Endometrium (tissue), 2 donors: ENCODE results near the gene GPER1.
"Not testable (repeated sequence)": the region's sequence is repeated elsewhere in the genome, so short reads cannot be mapped to it uniquely, and the experiment has no call there.

Experiments used
- FAIRE-seq: peaks from 2 replicates; lab custom pipeline; 2012; peaks lifted over from hg19 to GRCh38; lab: Jason Lieb, UNC
- donor health status: control.
- donor health status: control.

The GPER1 gene

DNA sequence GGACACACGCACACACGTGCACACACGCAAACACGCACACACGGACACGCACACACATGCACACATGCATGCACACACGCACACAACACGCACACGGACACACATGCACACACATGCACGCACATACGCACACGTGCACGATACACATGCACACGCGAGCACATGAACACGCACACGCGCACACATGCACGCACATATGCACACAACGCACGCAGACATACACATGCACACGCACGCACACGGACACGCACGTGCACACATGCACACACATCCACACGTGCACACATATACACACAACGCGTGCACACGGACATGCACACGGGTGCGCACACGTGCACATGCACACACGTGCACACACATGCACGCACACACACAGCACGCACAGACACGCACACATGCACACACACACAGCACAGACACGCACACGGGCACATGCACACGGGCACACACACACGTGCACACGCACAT is 17.3 kb upstream of the GPER1 start:
- FAIRE-seq, result no peak

DNA sequence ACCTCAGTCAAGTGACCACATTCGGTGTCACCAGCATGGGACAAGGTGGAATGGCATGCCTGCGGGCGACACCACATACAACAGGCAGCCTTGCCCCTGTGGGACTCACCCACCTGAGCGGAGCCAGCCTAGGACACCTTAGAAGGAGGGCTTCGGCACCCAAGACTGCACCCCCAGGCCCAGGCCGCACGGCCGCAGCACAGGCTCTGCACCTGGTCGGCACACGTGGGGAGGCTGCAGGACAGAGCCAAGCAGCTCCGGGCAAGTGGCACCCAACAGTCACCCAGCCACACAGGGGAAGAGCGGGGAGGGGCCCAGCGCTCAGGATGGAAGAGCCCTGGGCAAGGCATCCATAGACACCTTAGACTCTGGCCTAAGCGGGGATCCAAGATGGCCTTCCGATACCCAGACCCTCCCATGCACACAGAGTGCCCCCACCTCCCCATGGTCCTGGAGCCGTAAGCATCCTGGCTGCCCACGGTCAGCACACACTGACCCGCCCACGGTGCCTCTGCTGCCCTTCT is 16.1 kb upstream of the GPER1 start:
- no peak for FAIRE-seq

DNA sequence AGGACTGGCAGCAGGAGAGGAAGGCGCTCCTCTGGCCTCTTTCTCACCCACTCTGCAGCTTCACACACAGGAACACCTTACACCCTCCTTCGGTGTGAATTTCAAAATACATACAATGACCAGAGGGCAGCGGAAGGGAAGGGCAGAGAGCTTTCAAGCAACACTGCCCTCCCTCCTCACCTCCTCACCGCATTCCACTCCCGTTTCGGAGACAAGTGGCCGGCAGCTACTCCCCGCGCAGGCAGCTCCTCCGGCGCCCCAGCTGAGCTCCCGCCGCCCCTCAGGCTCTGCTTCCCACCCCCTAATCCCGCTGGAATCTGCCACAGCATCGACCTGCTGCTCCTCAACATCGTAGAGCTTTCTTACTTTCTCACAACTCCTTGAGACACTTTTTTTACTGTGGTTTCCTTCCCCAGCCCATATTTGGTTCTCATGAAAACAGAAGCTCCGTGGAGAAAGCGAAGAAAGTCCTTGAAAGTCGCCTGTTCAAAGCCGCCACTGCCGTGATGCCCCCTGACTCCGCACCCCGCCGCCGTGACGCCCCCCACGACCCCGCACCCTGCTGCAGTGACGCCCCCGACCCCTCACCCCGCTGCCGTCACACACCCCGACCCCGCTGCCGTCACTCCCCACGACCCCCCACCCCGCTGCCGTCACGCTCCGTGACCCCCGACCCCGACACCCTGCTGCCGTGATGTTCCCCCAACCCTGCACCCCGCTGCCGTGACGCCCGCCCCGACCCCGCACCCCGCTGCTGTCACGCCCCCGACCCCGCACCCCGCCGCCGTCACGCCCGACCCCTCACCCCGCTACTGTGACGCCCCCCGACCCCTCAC is 14.6 kb upstream of the GPER1 start:
- FAIRE-seq, result no peak

DNA sequence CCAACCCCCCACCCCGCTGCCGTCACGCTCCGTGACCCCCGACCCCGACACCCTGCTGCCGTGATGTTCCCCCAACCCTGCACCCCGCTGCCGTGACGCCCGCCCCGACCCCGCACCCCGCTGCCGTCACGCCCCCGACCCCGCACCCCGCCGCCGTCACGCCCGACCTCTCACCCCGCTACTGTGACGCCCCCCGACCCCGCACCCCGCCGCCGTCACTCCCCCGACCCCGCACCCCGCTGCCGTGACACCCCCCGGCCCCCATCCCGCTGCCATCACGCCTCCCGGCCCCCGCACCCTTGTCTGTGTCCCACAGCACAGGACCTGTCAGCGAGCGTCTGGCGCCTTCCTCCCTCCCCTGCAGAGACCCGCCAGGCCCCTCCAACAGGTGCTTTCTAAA is 13.9 kb upstream of the GPER1 start:
- not testable (repeated sequence) for FAIRE-seq

DNA sequence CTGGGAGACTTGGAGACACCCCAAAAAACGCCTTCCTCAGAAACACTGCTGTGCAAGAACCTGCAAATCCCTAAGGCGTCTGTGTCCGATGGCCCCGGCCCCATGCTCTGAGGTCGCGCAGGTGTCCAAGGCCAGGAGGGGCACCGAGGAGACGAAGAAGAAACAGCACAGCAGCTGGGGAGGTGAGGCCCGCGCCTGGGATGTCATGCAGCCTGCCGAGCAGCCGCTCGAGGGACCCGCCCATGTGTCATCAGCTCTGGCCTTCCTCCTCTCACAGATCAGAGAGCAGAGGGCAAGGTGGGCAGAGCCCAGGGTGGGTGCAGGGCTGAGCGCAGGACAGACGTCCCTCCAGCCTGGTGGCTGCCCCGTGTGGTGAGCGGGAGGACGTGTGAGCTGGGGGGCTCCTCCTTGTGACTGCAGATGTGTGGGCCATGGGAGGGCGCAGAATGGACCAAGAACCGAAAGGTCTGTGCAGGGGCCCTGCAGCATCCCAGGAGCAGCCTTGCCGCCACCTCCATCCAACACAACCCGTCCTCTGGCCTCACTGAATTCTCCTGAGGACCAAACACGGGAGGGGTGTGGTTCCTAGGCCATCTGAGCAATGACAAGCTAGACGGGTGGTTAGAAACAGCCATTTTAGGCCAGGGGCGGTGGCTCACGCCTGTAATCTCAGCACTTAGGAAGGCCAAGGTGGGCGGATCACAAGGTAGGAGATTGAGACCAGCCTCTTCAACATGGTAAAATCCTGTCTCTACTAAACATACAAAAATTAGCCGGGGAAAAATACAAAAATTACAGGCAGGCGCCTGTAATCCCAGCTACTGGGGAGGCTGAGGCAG is 13.1 kb upstream of the GPER1 start:
- no peak for FAIRE-seq

DNA sequence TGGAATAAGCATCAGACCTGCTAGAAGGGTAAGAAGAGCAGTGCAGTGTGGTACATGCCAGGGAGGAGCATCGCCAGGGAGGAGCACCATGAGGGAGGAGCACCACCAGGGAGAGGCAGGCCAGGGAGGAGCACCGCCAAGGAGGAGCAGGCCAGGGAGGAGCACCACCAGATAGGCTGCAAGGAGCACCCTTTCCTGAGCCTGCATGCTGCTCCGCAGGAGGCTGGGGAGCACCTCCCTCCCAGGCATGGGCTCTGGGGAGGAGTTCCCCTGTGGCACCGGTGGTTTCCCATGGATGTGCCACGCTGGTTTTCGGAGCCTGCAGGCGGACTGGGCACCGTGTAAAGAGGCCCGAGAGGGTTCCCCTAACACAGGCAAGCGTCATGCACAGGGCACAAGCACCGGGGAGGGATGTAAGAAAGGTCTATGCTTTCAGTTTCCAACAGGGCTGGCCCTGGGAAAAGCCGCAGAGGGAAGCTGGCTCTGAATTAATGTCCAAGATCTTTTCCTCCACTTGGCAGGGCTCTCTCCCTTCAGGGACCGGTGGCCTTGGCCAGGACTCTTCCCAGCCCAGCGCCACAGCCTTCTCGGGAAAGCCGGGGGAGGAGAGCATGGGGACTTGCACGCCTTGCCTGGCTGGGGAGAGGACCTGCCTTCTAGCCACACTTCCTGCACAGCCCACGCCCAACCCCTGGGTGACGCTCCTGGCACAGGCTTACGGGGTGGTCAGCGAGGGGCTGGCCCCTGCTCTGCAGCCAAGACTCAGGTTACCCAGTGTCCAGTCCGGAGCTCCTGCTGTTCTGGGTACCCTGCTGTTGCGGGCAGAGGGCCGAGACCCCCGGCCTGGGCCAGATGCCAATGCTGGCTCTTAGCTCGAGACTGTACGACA is 11.5 kb upstream of the GPER1 start:
- no peak for FAIRE-seq

DNA sequence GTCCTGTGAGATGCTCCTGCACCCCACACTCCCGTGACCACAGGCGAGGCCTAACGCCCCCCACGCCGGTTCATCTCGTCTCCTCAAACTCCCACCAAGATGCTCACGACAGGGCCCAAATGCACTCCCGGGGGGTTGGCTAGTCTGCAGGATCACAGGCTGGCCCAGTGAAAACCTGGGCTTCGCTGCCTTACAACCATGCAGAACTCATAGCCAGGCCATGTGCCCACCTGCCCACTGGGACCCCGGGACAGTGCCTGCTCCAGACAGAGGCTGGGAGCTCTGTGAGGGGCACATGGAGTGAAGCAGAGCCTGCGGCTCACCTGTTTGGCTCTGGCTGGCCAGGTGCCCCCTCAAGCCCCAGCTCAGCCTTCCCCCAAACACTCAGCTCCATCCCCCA is 9.4 kb upstream of the GPER1 start:
- no peak for FAIRE-seq

DNA sequence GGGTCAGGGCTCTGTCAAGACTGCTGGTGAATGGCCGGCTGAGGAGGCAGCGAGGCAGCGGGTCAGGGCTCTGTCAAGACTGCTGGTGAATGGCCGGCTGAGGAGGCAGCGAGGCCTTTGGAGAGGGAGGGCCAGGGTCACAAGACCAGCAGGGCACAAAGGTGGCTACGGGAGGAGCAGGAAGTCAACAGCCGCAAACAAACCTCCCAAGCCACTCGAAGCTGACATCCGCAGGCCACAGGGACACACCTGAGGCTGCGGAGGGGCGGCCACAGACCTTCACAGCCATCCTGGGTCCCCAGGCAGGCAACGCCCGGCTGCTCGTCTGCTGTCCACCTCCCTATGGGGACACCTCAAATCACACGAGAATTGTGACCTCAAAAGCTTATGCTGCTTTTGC is 8.9 kb upstream of the GPER1 start:
- FAIRE-seq, result no peak

DNA sequence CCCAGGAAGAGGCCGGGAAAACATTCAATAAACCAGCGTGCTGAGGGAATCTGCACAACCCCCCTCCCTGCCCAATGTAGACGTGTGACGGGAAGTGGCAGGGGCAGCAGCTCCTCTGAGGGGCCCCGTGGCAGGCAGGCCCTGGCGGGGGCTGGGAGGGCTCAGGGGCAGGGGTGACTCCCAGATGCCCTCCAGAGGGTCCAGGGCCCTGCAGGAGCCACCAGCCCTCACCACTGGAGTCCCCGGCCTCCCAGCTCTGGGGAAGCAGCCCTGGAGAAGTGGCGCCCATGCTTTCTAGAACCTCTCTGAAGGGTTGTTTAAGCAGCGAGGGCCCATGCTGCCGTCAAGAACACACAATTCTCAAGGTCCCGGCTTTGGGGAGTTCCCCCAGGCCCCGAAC is 8.4 kb upstream of the GPER1 start:
- FAIRE-seq, result no peak

DNA sequence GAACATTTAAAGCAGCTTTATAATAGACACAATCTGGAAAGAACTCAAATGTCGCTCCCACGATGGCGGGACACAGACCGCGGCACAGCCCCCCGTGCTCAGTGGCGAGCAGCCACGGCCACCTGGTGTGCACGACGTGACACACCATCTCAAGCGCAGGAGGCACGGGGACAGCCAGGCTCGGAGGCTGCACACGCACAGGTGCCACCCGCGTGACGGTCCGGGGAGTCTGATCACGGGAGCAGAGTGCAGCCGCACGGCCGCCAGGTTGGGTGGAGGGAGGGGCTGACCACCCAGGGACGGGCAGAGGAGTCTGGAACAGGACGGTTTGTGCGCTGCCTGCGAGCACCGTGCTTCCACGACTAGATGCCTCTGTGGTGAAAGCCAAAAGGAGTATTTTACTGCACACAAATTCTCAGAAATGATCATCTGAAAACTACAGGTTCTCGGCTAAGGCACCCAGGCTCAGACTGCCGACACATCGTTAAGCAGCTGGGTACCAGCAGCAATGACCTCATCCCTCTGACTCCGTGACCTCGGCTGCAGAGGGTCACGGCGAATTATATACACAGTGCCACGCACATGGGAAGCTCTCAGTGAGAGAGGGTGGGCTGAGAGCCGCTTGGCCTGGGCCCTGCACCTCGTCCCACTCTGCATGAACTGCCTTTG is 7.5 kb upstream of the GPER1 start:
- no peak for FAIRE-seq

DNA sequence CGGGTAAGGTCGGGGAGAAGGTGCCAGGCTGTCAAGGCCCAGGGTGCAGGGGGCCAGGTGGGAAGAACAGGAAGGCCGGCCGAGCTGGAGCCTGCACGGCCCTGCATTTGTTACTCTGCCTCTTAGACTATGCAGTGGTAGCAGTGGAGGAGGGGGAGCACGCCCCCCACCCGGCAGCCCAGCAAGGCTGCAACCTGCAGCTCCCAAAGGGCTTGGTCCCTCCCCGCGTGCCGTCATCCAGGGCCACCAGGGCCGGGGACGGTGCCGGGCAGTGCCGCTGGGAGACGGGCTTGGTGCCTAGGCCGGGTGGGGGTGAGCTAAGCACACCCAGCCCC is 7.0 kb upstream of the GPER1 start:
- no peak for FAIRE-seq

DNA sequence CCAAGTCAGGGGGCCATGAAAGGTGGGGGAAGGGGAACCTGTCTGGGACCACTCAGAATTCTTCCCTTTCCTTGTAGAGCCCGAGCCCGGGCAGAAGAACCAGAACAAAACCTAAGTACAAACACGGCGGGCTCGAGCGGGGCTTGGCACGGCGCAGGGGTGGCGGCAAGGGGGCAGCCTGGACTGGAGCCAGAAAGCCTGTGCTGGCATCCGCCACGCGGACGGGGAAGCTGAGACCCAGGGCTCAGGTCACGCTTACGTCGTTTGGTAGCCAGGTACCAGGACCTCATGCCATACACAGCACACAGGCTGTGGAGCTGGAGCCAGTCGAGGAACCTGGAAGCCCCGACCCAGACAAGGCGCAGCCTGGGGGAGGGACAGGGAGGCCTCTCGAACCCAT is 6.6 kb upstream of the GPER1 start:
- FAIRE-seq, result no peak

DNA sequence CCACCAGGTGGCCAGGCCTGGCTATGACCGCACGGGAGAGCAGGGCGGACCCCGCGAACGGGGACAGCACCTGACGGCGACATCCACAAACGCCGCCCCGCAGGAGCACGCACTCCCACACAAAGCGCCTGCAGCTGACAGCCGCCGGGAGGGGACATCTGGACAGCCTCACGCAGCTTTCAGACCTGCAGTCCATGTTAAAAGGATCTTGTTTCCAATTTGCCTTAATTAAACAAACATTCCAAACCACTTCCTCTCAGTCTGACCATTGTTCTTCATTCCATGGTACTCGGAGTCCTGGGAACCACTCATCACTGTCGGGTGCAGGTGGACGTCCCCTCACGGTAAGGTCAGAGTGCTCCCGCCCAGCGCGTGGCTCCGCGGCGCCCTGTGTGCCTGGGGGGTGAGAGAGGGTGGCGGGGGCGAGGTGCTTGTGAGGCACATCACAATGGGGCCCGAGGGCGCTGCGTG is 5.9 kb upstream of the GPER1 start:
- no peak for FAIRE-seq

DNA sequence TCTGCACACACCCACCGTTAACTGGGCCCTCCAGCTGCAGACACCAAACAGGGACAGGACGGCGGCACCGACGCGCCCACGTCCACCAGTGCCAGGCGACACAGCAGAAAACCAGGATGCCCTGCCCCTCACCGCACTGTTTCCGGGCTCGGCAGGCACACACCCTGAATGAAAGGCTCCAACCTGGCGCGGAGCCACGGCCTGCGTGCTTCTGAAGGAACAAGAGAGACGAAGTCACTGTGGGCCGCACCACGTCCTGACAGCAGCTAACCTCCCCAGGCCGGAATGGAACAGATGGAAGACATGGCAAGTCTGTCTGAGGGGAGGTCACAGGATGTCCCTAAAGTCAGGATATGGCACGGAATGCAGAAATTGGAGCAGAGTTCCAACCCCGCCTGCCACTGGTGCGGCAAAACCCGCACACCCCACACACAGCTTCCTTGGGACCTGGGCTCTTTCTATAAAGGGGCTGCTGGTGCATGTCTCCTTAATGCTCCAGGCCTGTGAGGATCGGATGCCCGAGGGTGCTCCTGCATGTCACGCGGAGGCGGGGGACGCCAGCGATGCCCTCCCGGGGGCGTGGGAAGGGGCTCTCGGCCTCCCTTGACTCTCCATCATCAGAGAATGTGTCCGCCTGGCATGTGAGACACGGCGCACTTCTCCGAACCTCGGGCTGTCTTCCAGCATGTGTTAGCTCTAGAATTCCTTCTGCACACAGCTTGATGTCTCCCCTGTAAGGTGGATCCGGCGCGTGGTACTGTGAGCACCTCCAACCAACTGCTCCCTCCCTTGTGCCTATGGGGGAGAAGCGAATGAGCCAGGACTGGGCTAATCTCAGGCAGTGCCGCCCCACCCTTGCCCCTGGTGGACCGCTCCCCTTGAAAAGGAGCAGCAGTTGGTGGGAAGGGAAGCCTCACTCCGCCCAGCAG is 3.9 kb upstream of the GPER1 start:
- no peak for FAIRE-seq

DNA sequence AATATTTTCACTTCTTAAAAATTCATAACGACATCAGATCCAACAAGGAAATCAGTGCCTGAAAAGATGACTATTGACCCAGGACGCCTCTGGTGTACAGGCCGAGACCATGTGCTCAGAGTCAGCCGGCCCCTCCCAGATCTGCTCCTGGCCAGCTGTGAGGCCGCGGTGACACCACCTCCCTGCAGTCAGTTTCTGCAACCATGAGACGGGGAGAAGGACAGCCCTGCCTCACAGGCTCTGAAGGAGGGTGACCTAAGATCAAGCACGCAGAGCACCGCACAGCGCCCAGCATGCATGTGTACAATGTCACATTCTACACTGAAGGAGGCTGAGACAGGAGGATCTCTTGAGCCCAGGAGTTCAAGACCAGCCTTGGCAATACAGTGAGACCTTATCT is 2.6 kb upstream of the GPER1 start:
- no peak for FAIRE-seq

DNA sequence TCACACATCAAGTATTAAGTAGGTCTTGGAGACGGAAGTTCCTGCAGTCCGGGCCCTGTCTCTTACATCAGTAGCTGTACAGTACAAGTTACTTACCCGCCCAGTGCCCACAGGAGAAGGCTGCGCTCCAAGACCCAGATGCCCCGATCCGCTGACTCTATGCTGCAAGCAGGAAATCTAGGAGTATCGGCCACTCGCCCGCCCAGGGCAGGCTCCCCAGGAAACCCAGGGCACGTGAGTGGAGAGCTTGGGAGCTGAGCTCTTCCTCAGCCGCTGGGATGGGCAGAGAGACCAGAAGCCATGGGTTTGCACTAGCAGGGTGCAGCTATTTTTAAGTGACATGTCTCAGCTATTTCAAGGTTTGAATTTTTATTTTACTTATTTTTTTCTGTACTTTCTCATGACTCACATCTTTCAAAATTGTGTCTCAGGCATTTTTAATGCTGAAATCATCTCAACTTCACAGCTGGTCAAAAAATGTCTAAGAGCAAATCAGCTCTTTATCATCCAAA is 1.9 kb upstream of the GPER1 start:
- no peak for FAIRE-seq

DNA sequence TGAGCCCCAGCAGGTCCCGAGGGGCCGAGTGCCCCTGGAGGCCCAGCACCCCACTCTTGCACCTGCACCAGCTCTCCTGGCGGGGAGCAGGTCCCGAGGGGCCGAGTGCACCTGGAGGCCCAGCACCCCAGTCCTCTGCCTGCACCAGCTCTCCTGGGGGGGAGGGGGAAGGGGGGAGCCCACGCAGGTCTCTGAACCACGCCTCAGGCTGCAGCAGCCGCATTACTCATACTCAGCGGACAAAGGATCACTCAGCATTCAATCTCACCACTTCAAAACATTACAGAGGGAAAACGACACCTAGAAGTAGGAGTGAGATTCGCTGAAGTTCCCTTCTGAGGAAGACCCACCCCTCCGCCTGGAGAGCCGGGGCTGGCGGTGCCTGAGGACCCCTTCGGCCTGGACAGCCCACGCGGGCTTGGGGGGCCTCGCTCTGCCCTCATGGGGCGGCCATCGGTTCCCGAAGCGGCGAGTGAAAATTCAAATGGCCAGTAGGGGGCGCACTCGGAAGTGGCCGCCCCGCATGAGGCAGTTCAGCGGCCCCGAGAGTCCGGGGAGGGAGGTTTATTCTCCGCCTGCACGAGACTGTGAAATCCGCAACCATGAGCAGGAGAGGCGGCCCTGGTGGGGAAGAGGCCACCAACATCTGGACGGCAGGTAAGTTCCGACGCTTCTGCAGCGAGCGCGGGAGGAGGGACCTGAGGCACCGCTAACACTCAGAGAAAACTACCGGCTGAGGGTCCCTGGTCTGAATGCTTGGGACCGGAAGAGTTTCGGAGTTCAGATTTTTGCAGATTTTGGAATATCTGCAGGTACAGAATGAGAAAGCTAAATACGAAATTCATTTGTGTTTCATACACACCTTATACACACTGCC is 1.1 kb upstream of the GPER1 start:
- FAIRE-seq, result no peak

DNA sequence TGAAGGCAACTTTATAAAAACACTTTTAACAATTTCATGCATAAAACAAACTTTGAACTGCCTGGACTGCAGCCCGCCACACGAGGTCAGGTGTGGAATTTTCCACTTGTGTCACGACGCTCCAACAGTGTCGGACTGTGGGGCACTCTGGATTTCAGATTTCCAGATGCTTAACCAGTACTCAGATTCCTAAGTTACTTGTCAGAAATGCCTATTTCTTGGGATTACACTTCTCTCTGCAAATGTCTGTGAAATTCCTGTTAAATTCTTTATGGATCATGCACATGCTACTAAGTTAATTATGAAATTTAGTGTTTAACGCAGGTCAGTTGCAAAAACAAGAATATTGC is 473 bp upstream of the GPER1 start:
- FAIRE-seq, result no peak

DNA sequence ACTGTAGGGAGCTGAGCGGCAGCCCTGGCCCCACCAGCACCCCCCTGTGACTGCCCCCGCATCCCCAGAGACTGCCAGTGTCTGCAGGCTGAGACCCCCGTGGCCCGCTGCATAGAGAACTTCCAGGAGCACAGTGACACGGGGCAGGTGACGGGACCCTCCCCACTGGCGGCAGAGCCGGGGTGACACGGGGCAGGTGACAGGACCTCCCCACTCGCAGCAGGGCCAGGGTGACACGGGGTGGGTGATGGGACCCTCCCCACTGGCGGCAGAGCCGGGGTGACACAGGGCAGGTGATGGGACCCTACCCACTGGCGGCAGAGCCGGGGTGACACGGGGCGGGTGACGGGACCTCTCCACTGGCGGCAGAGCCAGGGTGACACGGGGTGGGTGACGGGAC is 2.3 kb downstream of the GPER1 start:
- no peak for FAIRE-seq
